H1 (cell line): ENCODE data around the gene POLR1D. TPM values are rescaled to one million over a fixed set of nuclear protein-coding genes. Genes with fewer than 3 reads are reported as not detected.

Experiments used
- CTCF ChIA-PET: fragments of 300-600 bp; sonication (Branson Sonifier 250); formaldehyde crosslinking; loops from one replicate; lab custom pipeline; 2021; ENCODE audit not compliant: partially characterized antibody; lab: Charles Lee
- POLR2A ChIA-PET: fragments of 300-600 bp; sonication (Branson Sonifier 250); formaldehyde crosslinking; loops from one replicate; lab custom pipeline; 2021; ENCODE audit warnings: inconsistent platforms; ENCODE audit not compliant: partially characterized antibody; lab: Charles Lee
- DNase-seq, 2 experiments: peaks; one replicate each; pipeline versions ENCODE4 v3.0.0 to v3.0.0-alpha.2; 2010 to 2022; ENCODE audit warnings: low spot score in 2 of 2, low read depth in 1 of 2, mixed read lengths in 1 of 2
- FAIRE-seq: peaks from 2 replicates; lab custom pipeline; 2011; peaks lifted over from hg19 to GRCh38; lab: Jason Lieb, UNC
- H2AFZ ChIP-seq: 2 replicates; pipeline ENCODE4 v1.8.1; 2012; ENCODE audit warnings: low read length, inconsistent platforms
- H2AK5ac ChIP-seq: 2 replicates; pipeline ENCODE4 v1.6.1; 2013; ENCODE audit warnings: low read depth, low read length
- H2BK120ac ChIP-seq: replicated peaks from 2 replicates; pipeline ENCODE3; 2013; ENCODE audit warnings: low read depth, low read length, inconsistent platforms
- H2BK12ac ChIP-seq: 2 replicates; pipeline ENCODE4 v1.6.1; 2013; ENCODE audit warnings: low read depth, low read length
- H2BK15ac ChIP-seq: 2 replicates; pipeline ENCODE4 v1.6.1; 2013; ENCODE audit warnings: low read length
- H2BK20ac ChIP-seq: 2 replicates; pipeline ENCODE4 v1.6.1; 2013; ENCODE audit warnings: low read length
- H2BK5ac ChIP-seq: 2 replicates; pipeline ENCODE4 v1.6.1; 2013; ENCODE audit warnings: low read depth, low read length
- H3K14ac ChIP-seq: 2 replicates; pipeline ENCODE4 v1.6.1; 2013; ENCODE audit warnings: inconsistent platforms; ENCODE audit not compliant: insufficient read length
- H3K18ac ChIP-seq: 2 replicates; pipeline ENCODE4 v1.6.1; 2013; ENCODE audit warnings: low read length; ENCODE audit errors: extremely low read depth
- H3K23ac ChIP-seq: 2 replicates; pipeline ENCODE4 v1.6.1; 2013; ENCODE audit warnings: inconsistent platforms; ENCODE audit not compliant: insufficient read length
- H3K23me2 ChIP-seq: 2 replicates; pipeline ENCODE4 v1.6.1; 2013; ENCODE audit warnings: low read depth, low read length
- H3K27ac ChIP-seq: 2 replicates; pipeline ENCODE4 v1.6.1; 2011; ENCODE audit warnings: low read depth, low read length, inconsistent platforms
- H3K27me3 ChIP-seq, 4 experiments: replicated peaks in 1 of 4; 1 replicate in 1 of 4; 2 replicates in 3 of 4; pipeline versions ENCODE4 v1.6.1 to v1.8.1; 2011 to 2013; ENCODE audit warnings: low read length in 3 of 4, mild to moderate bottlenecking in 3 of 4, inconsistent platforms in 2 of 4, mixed read lengths in 2 of 4, moderate library complexity in 1 of 4; ENCODE audit not compliant: control insufficient read depth in 3 of 4, insufficient read depth in 3 of 4; ENCODE audit errors: extremely low read depth in 1 of 4
- H3K36me3 ChIP-seq, 4 experiments: 2 replicates each; pipeline versions ENCODE4 v1.6.1 to v1.8.1; 2011 to 2013; ENCODE audit warnings: mild to moderate bottlenecking in 4 of 4, low read length in 3 of 4, moderate library complexity in 2 of 4, control low read depth in 1 of 4, inconsistent platforms in 1 of 4; ENCODE audit not compliant: insufficient read depth in 4 of 4, control insufficient read depth in 2 of 4
- H3K4ac ChIP-seq: replicated peaks from 2 replicates; pipeline ENCODE3; 2013; ENCODE audit warnings: low read length, low read depth, mixed read lengths, inconsistent platforms; ENCODE audit not compliant: insufficient read length
- H3K4me1 ChIP-seq, 4 experiments: replicated peaks in 1 of 4; 1 replicate in 1 of 4; 2 replicates in 3 of 4; pipeline versions ENCODE4 v1.6.1 to v1.8.1; 2011 to 2013; ENCODE audit warnings: low read length in 3 of 4, inconsistent platforms in 2 of 4, mixed read lengths in 1 of 4; ENCODE audit not compliant: insufficient read depth in 4 of 4, control insufficient read depth in 3 of 4
- H3K4me2 ChIP-seq, 2 experiments: 2 replicates each; pipeline versions ENCODE4 v1.6.1 to v1.8.1; 2011 to 2013; ENCODE audit warnings: low read depth in 2 of 2, low read length in 2 of 2, control low read depth in 1 of 2, inconsistent platforms in 1 of 2, mild to moderate bottlenecking in 1 of 2; ENCODE audit not compliant: insufficient read depth in 1 of 2
- H3K4me3 ChIP-seq, 4 experiments: fragments of 200-600, 300-600 bp in 1 of 4; sonication (generic), shearing (Covaris generic), sonication (Bioruptor Twin) in 1 of 4; 2 replicates each; pipeline versions ENCODE4 v1.5.1 to v1.8.1; 2011 to 2016; ENCODE audit warnings: low read length in 4 of 4, low read depth in 3 of 4, control low read depth in 2 of 4, inconsistent platforms in 2 of 4, mild to moderate bottlenecking in 2 of 4, mixed read lengths in 1 of 4, moderate library complexity in 1 of 4; ENCODE audit not compliant: insufficient read depth in 2 of 4; ENCODE audit errors: extremely low read depth in 1 of 4
- H3K56ac ChIP-seq: replicated peaks from 2 replicates; pipeline ENCODE3; 2013; ENCODE audit warnings: low read depth, mild to moderate bottlenecking, mixed read lengths, low read length, inconsistent platforms; ENCODE audit not compliant: insufficient read length
- H3K79me1 ChIP-seq: 2 replicates; pipeline ENCODE4 v1.6.1; 2013; ENCODE audit warnings: low read depth, low read length, control low read depth
- H3K79me2 ChIP-seq, 2 experiments: 2 replicates each; pipeline versions ENCODE4 v1.6.1 to v1.8.1; 2012 to 2013; ENCODE audit warnings: low read length in 2 of 2, mild to moderate bottlenecking in 2 of 2, inconsistent platforms in 1 of 2; ENCODE audit not compliant: insufficient read depth in 2 of 2, control insufficient read depth in 1 of 2
- H3K9ac ChIP-seq, 4 experiments: replicated peaks in 1 of 4; 1 replicate in 1 of 4; 2 replicates in 3 of 4; pipeline versions ENCODE4 v1.6.1 to v1.8.1; 2011 to 2013; ENCODE audit warnings: low read depth in 3 of 4, low read length in 3 of 4, control low read depth in 2 of 4, mild to moderate bottlenecking in 2 of 4, moderate library complexity in 2 of 4, inconsistent platforms in 1 of 4; ENCODE audit errors: extremely low read depth in 1 of 4
- H3K9me3 ChIP-seq, 2 experiments: 2 replicates each; pipeline versions ENCODE4 v1.6.1 to v1.8.1; 2012 to 2013; ENCODE audit warnings: mild to moderate bottlenecking in 2 of 2, moderate library complexity in 2 of 2, control low read depth in 1 of 2, inconsistent platforms in 1 of 2, low read depth in 1 of 2, low read length in 1 of 2, mixed read lengths in 1 of 2; ENCODE audit not compliant: insufficient read depth in 2 of 2
- H4K20me1 ChIP-seq, 2 experiments: replicated peaks in 1 of 2; 2 replicates each; pipeline versions ENCODE3 to v1.8.1; 2011 to 2013; ENCODE audit warnings: inconsistent platforms in 2 of 2, low read length in 2 of 2, mild to moderate bottlenecking in 1 of 2; ENCODE audit not compliant: insufficient read depth in 2 of 2, control insufficient read depth in 1 of 2
- H4K5ac ChIP-seq: 2 replicates; pipeline ENCODE4 v1.6.1; 2013; ENCODE audit warnings: low read length, low read depth, mixed read lengths, inconsistent platforms; ENCODE audit not compliant: insufficient read length
- H4K8ac ChIP-seq: 2 replicates; pipeline ENCODE4 v1.8.0; 2013; ENCODE audit warnings: mild to moderate bottlenecking, moderate library complexity, low read length, inconsistent platforms; ENCODE audit not compliant: insufficient read depth; ENCODE audit errors: extremely low read depth
- H4K91ac ChIP-seq: replicated peaks from 2 replicates; pipeline ENCODE3; 2013; ENCODE audit warnings: low read length, mixed read lengths, inconsistent platforms; ENCODE audit not compliant: insufficient read length
- BACH1 ChIP-seq: IDR thresholded peaks from 2 replicates; pipeline ENCODE4 v1.6.1; 2012; ENCODE audit warnings: low read length, improper control_type of control experiment
- BCL11A ChIP-seq, 2 experiments: IDR thresholded peaks; one replicate each; pipeline ENCODE4 v1.6.1; 2011; ENCODE audit warnings: low read depth in 2 of 2, low read length in 2 of 2, mild to moderate bottlenecking in 2 of 2
- BRCA1 ChIP-seq: IDR thresholded peaks from 2 replicates; pipeline ENCODE4 v1.6.1; 2012; ENCODE audit warnings: low read depth, low read length, improper control_type of control experiment
- CBX8 ChIP-seq: fragments of 300-800, 300-1000 bp; sonication (generic); IDR thresholded peaks from 2 replicates; pipeline ENCODE4 v1.7.1; 2016; ENCODE audit warnings: low read depth, low read length, borderline replicate concordance
- CHD1 ChIP-seq: IDR thresholded peaks from 2 replicates; pipeline ENCODE4 v1.6.1; 2012; ENCODE audit warnings: low read depth, low read length, improper control_type of control experiment
- CHD2 ChIP-seq: IDR thresholded peaks from 2 replicates; pipeline ENCODE4 v1.6.1; 2012; ENCODE audit warnings: low read length, improper control_type of control experiment
- CREB1 ChIP-seq: IDR thresholded peaks from 2 replicates; pipeline ENCODE4 v1.6.1; 2012; ENCODE audit warnings: inconsistent platforms
- CTBP2 ChIP-seq: IDR thresholded peaks from 2 replicates; pipeline ENCODE4 v1.7.0; 2011; ENCODE audit warnings: borderline replicate concordance, mild to moderate bottlenecking, moderate library complexity, mixed read lengths, low read length; ENCODE audit not compliant: insufficient read depth, insufficient read length
- JUND ChIP-seq: IDR thresholded peaks from 2 replicates; pipeline ENCODE4 v1.6.1; 2011; ENCODE audit warnings: mild to moderate bottlenecking, improper control_type of control experiment, low read length
- KDM1A ChIP-seq: fragments of 200-600, 300-600 bp; sonication (generic); IDR thresholded peaks from 2 replicates; pipeline ENCODE4 v1.7.1; 2016; ENCODE audit warnings: mild to moderate bottlenecking, low read length, borderline replicate concordance
- RXRA ChIP-seq: IDR thresholded peaks from 2 replicates; pipeline ENCODE4 v1.6.1; 2011; ENCODE audit warnings: low read depth, mild to moderate bottlenecking, low read length, moderate library complexity; ENCODE audit not compliant: insufficient read depth
- SP2 ChIP-seq: IDR thresholded peaks from 2 replicates; pipeline ENCODE4 v1.6.1; 2012; ENCODE audit warnings: mild to moderate bottlenecking, low read length, inconsistent platforms
- SP4 ChIP-seq: IDR thresholded peaks from 2 replicates; pipeline ENCODE4 v1.6.1; 2012; ENCODE audit warnings: low read length, inconsistent platforms
- SRF ChIP-seq: IDR thresholded peaks from 2 replicates; pipeline ENCODE4 v1.6.1; 2011; ENCODE audit warnings: mild to moderate bottlenecking, low read depth, low read length, moderate library complexity
- polyA plus RNA-seq, 7 experiments: library from polyadenylated mRNA; depleted of rRNA in 3 of 7; stranded (reverse) in 5 of 7; unstranded in 2 of 7; fragments of >200 nt in 5 of 7; fragments of 200-250 nt in 2 of 7; gene quantifications; 1 replicate in 5 of 7; 2 replicates in 1 of 7; 4 replicates in 1 of 7; pipeline versions ENCODE4 v1.2.1 to v1.2.3, GENCODE V29; 2011 to 2013; ENCODE audit warnings: missing spikeins in 2 of 7, mixed read lengths in 2 of 7
- total RNA-seq: library from RNA; stranded (reverse); fragmentation: NEBNext Ultra II Directional; extraction: Animal tissue kit (Norgen Biotek cat#: 25700); gene quantifications from 2 replicates; pipeline ENCODE4 v1.2.1, GENCODE V29; 2021

POLR1D gene
- total and polyA plus RNA-seq, 2 of the 8 experiments (the other 6 are each of a cell fraction or from before 2014, with no cell fraction given), result 226 to 232 TPM

DNA sequence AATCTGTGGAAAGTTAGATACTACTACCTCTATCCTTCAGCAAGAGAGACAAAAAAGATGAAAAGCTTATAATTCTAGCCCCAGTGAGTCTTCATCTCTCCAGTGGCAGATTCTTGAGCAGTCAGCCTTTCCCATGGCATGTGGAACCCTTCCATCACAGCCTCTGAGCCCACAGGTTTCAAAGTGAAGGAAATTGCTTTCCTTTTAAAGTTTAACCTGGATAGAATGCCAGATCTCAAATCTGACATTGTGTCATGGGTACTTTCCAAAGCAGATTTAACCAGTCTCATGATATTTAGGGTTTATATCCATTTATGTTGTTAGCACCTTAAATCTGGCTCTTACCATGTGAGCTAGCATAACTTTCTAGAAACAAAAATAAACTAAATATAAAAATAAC, 39.3 kb downstream of the POLR1D start:
- no peak overlapping the region for H3K9ac ChIP-seq
- H3K56ac ChIP-seq, result no peak overlapping the region
- DNase-seq (no peak), FAIRE-seq (no peak)
- H3K9me3 ChIP-seq, result no peaks in the 10 kb centered on the region
- peaks cover 0 to 3% (median 2%) of the 10 kb centered on the region in 4 experiments; a peak in 3 of 8 replicates for H3K36me3 ChIP-seq
- H2BK20ac ChIP-seq, result no peak overlapping the region
- no peak overlapping the region for H4K8ac ChIP-seq
- H4K5ac ChIP-seq, result no peak overlapping the region
- no peak overlapping the region for H3K18ac ChIP-seq
- no peak overlapping the region for H2BK120ac ChIP-seq
- no peak overlapping the region for H3K14ac ChIP-seq
- H3K23me2 ChIP-seq, result no peaks in the 10 kb centered on the region
- no peaks in the 10 kb centered on the region for H3K27me3 ChIP-seq
- H2AFZ ChIP-seq, result no peak overlapping the region
- TF ChIP-seq CREB1 (no peak), SRF (no peak), SP4 (no peak), BCL11A (IDR thresholded peaks at IDR 0.05; ENCODE audit: low read depth in 2 of 2, low read length in 2 of 2) (no peak), CBX8 (no peak), BACH1 (no peak), BRCA1 (no peak), CTBP2 (no peak), CHD2 (no peak), KDM1A (no peak), JUND (no peak), CHD1 (no peak), RXRA (no peak), SP2 (no peak)
- H3K79me2 ChIP-seq, result no peaks in the 10 kb centered on the region; a peak in 1 of 4 replicates
- H2BK12ac ChIP-seq, result no peak overlapping the region
- no peak overlapping the region for H3K4me3 ChIP-seq
- H3K4ac ChIP-seq, result no peak overlapping the region
- no peaks in the 10 kb centered on the region; the same call in 1 of the 2 replicates for H3K79me1 ChIP-seq
- peaks cover 3% of the 10 kb centered on the region in 2 experiments for H4K20me1 ChIP-seq
- POLR2A ChIA-PET, result no interaction called here
- H2BK5ac ChIP-seq, result no peak overlapping the region
- H3K4me1 ChIP-seq, result peaks cover 0 to 3% (median 0%) of the 10 kb centered on the region in 4 experiments; a peak in 3 of 7 replicates
- no peak overlapping the region for H2BK15ac ChIP-seq
- H3K23ac ChIP-seq, result no peak overlapping the region
- CTCF ChIA-PET, result interaction anchor here (11.6 kb wide), 1 partner anchor 166 kb away, joined by 112 read pairs; no protein-coding TSS in a partner anchor
- H4K91ac ChIP-seq, result no peak overlapping the region
- no peak overlapping the region for H3K27ac ChIP-seq
- no peak overlapping the region for H3K4me2 ChIP-seq
- no peak overlapping the region for H2AK5ac ChIP-seq
